Colonic mucosa (tissue), 4 donors: ENCODE measurements around the gene AKT3. TPM values are rescaled to one million over a fixed set of nuclear protein-coding genes. Genes with fewer than 3 reads are reported as not detected.
"Not testable (repeated sequence)": the region's sequence is repeated elsewhere in the genome, so short reads cannot be mapped to it uniquely, and the experiment has no call there.

Experiments
- DNase-seq: peaks from one replicate; pipeline ENCODE4 v3.0.0-alpha.2; 2020
- H3K27ac ChIP-seq: fragments of 200-600 bp; one replicate; pipeline ENCODE4 v1.8.0; 2021
- H3K27me3 ChIP-seq: fragments of 200-600 bp; one replicate; pipeline ENCODE4 v1.8.0; 2021
- H3K36me3 ChIP-seq: fragments of 200-600 bp; one replicate; pipeline ENCODE4 v1.8.0; 2021
- H3K4me1 ChIP-seq: fragments of 200-600 bp; one replicate; pipeline ENCODE4 v1.8.0; 2021; ENCODE audit warnings: mild to moderate bottlenecking
- H3K4me3 ChIP-seq: fragments of 200-600 bp; one replicate; pipeline ENCODE4 v1.8.0; 2021
- H3K9ac ChIP-seq, 2 donors: one replicate each; pipeline ENCODE4 v1.7.0; 2013; ENCODE audit warnings: control low read depth in 2 of 2, low read depth in 2 of 2, low read length in 2 of 2
- H3K9me3 ChIP-seq: fragments of 200-600 bp; one replicate; pipeline ENCODE4 v1.8.0; 2021
- intact Hi-C: fragments of 100-400 bp; cut with DNase I; formaldehyde crosslinking; loops from one replicate; pipeline ENCODE4 v1.14.1; 2022
- total RNA-seq, 2 donors: library from RNA; stranded (reverse); fragmentation: NEBNext Ultra II Directional in 1 of 2; extraction: Animal tissue kit (Norgen Biotek cat#: 25700) in 1 of 2; gene quantifications; one replicate each; pipeline ENCODE4 v1.2.1, GENCODE V29; 2021
- TF ChIP-seq, protein P1 (sequence below): fragments of 200-600 bp; IDR thresholded peaks from one replicate; pipeline ENCODE4 v1.8.0; 2022; ENCODE audit warnings: antibody characterized with exemption, mild to moderate bottlenecking
- donor health status: healthy.
- donor health status: DM: no; HTN: no; CAD: no.
- donor health status: DM: no; HTN: no; CAD: no.

AKT3 gene
- total RNA-seq, 2 donors from 2014 or later, result 6.0 to 21.3 TPM

DNA sequence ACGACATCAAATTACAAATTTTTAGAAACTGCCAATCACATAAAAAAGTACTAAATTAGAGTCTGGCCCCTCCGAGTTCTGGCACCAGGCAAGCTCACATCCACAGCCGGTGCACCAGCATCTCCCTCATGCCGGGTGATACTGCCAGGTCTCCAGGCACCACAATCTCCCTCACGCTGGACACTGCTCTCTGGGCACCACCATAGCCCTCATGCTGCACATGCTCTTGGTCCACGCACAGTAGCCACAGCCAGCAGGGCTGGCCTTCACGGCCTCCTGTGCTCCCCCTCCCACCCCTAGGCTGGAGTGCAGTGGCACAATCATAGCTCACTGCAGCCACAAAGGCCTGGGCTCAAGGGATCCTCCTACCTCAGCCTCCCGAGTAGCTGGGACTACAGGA, 65.5 kb downstream of the AKT3 start:
- H3K36me3 ChIP-seq, result no peaks in the 10 kb centered on the region
- no peaks in the 10 kb centered on the region for H3K9me3 ChIP-seq
- DNase-seq, result no peak
- no peaks in the 10 kb centered on the region for H3K27me3 ChIP-seq
- no peaks in the 10 kb centered on the region for H3K4me1 ChIP-seq
- no peak overlapping the region for H3K9ac ChIP-seq
- H3K4me3 ChIP-seq, result no peak overlapping the region
- TF ChIP-seq, protein P1, sequence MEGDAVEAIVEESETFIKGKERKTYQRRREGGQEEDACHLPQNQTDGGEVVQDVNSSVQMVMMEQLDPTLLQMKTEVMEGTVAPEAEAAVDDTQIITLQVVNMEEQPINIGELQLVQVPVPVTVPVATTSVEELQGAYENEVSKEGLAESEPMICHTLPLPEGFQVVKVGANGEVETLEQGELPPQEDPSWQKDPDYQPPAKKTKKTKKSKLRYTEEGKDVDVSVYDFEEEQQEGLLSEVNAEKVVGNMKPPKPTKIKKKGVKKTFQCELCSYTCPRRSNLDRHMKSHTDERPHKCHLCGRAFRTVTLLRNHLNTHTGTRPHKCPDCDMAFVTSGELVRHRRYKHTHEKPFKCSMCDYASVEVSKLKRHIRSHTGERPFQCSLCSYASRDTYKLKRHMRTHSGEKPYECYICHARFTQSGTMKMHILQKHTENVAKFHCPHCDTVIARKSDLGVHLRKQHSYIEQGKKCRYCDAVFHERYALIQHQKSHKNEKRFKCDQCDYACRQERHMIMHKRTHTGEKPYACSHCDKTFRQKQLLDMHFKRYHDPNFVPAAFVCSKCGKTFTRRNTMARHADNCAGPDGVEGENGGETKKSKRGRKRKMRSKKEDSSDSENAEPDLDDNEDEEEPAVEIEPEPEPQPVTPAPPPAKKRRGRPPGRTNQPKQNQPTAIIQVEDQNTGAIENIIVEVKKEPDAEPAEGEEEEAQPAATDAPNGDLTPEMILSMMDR, result no peak
- intact Hi-C loops, result no loop called here
- no peak overlapping the region for H3K27ac ChIP-seq

DNA sequence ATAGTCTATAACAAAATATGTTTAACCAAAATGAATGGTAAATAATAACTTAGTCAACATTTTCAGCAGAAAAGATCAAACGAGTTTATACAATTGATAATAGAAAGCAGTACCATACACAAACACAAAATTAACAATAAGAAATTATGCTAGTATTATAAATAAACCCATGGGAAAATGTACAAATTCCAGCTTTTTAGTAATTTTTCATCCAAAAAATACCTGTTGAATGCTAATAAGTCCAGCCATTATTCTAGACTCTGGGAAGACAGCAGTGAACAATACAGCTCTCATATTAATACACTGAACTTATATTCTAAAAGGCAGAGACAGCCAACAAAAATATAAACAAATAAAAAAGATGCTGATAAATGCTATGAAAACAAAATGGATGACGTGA, 66.3 kb downstream of the AKT3 start:
- no peak overlapping the region for H3K9ac ChIP-seq
- intact Hi-C loops, result no loop called here
- H3K27me3 ChIP-seq, result no peaks in the 10 kb centered on the region
- H3K9me3 ChIP-seq, result no peaks in the 10 kb centered on the region
- no peaks in the 10 kb centered on the region for H3K4me1 ChIP-seq
- no peak overlapping the region for H3K4me3 ChIP-seq
- no peaks in the 10 kb centered on the region for H3K36me3 ChIP-seq
- TF ChIP-seq, protein P1, result no peak
- DNase-seq, result no peak
- H3K27ac ChIP-seq, result no peak overlapping the region

DNA sequence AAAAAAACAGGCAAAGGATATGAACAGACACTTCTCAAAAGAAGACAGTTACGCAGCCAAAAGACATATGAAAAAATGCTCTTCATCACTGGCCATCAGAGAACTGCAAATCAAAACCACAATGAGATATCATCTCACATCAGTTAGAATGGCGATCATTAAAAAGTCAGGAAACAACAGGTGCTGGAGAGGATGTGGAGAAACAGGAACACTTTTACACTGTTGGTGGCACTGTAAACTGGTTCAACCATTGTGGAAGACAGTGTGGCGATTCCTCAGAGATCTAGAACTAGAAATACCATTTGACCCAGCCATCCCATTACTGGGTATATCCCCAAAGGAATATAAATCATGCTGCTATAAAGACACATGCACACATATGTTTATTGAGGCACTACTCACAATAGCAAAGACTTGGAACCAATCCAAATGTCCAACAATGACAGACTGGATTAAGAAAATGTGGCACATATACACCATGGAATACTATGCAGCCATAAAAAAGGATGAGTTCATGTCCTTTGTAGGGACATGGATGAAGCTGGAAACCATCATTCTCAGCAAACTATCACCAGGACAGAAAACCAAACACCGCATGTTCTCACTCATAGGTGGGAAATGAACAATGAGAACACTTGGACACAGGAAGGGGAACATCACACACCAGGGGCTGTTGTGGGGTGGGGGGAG, 77.5 kb downstream of the AKT3 start:
- H3K27ac ChIP-seq, H3K9me3 ChIP-seq, intact Hi-C loops, DNase-seq, H3K36me3 ChIP-seq, H3K9ac ChIP-seq, H3K4me3 ChIP-seq, H3K4me1 ChIP-seq, H3K27me3 ChIP-seq: not testable (repeated sequence)

DNA sequence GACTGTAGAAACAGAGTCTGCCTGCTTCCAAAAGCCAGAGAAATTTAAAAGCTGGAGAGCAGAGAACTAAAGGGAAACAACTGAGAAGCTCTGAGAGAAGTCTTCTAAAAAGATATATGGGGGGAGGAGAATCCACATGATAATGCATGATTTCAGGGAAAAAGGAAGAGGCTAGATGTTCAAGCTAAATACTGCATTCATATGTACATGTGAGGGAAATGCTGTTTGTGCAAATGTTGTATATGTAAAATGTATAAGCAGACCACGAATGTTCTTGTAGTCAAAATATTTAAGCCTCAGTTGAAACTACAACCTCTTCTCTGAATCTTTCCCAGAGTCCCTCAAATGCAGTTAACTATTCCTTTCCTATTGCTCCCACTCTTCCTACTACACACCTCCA, 79.2 kb downstream of the AKT3 start:
- TF ChIP-seq, protein P1, result no peak
- no peak overlapping the region for H3K27ac ChIP-seq
- no peaks in the 10 kb centered on the region for H3K36me3 ChIP-seq
- H3K9me3 ChIP-seq, result no peaks in the 10 kb centered on the region
- intact Hi-C loops, result no loop called here
- no peak for DNase-seq
- no peak overlapping the region for H3K9ac ChIP-seq
- no peaks in the 10 kb centered on the region for H3K27me3 ChIP-seq
- no peak overlapping the region for H3K4me3 ChIP-seq
- no peaks in the 10 kb centered on the region for H3K4me1 ChIP-seq

DNA sequence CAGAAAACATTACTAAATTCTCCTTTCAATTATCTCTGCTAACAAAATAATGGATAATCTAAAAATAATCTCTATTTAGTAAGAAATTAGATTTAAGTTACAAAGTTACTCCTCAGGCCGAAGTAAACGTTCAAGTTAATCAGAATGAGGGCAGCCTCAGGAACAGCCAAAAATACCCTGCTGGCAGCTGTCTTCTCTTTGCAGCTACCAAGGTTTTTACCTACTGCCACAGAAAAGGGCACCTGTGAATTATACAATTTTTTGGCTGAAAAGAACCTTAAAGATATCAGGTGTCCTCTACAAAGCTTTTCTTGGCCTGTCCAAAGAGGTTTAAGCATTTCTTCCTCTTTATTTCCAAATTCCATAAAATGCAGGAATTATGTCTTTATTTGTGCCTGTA, 84.4 kb downstream of the AKT3 start:
- no peak for DNase-seq
- H3K4me1 ChIP-seq, result no peaks in the 10 kb centered on the region
- no peaks in the 10 kb centered on the region for H3K36me3 ChIP-seq
- no peak overlapping the region for H3K9ac ChIP-seq
- intact Hi-C loops, result no loop called here
- H3K9me3 ChIP-seq, result no peaks in the 10 kb centered on the region
- H3K27me3 ChIP-seq, result no peaks in the 10 kb centered on the region
- no peak overlapping the region for H3K27ac ChIP-seq
- TF ChIP-seq, protein P1, result no peak
- H3K4me3 ChIP-seq, result no peak overlapping the region

DNA sequence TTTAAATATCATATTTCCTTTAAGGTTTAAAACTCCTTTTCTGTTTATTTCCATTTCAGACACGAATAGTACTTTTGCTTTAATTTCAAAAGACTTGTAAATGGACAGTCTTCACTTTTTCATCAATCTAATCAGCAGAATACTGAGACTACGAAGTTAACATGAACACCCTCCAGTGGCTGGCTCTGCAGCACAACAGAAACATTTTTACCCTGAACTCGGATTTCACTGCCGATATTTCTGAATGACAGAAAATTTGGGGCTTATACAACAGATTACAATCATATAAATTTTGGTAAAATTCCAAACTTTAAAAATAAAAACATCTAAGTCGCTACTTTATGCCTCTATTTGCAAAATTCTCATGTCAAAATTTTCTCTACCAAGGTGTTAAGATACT, 86.2 kb downstream of the AKT3 start:
- Histone ChIP-seq H3K27ac (no peak overlapping the region), H3K4me3 (no peak overlapping the region), H3K9me3 (no peaks in the 10 kb centered on the region), H3K4me1 (no peaks in the 10 kb centered on the region), H3K9ac (no peak overlapping the region), H3K36me3 (no peaks in the 10 kb centered on the region), H3K27me3 (no peaks in the 10 kb centered on the region)
- intact Hi-C loops, result no loop called here
- no peak for DNase-seq
- TF ChIP-seq, protein P1, result no peak
